ENCODE results near the gene ARID1B. TPM values are rescaled to one million over a fixed set of nuclear protein-coding genes. Genes with fewer than 3 reads are reported as not detected.

Gene ARID1B
- total and polyA plus RNA-seq, 8 donors = 16.2 to 68.0 (median 42.5) TPM

GRCh38 chr6:156748504-156748903, 28.7 kb upstream of the ARID1B start:
- FAIRE-seq (no peak), DNase-seq (no peak), ATAC-seq (no peak)
- Histone ChIP-seq H3K4me1 (peaks cover 0 to 4% (median 0%) of the 10 kb centered on the region in 3 donors), H3K27ac (no peak overlapping the region), H3K27me3 (no peaks in the 10 kb centered on the region), H3K9me3 (no peaks in the 10 kb centered on the region), H3K36me3 (no peaks in the 10 kb centered on the region), H3K4me3 (no peak overlapping the region)
- intact Hi-C loops (cut with DNase I) = no loop called here
- TF ChIP-seq CTCF (IDR thresholded peaks at IDR 0.05) = no peak
- WGBS, 2 donors = 97 to 98% methylated on average over 1 of the region's 1 CpG

- intact Hi-C loops (cut with DNase I) = no loop called here
Measured at GRCh38 chr6:156752666-156753301, 24.4 kb upstream of the ARID1B start.

GRCh38 chr6:156756630-156757610, 20.3 kb upstream of the ARID1B start:
- no peaks in the 10 kb centered on the region for H3K9me3 ChIP-seq
- intact Hi-C loops (cut with DNase I) = no loop called here
- ATAC-seq = no peak
- H3K27me3 ChIP-seq = no peaks in the 10 kb centered on the region
- no peak for TF ChIP-seq CTCF (IDR thresholded peaks at IDR 0.05)
- peaks cover 0 to 4% (median 0%) of the 10 kb centered on the region in 3 donors for H3K4me1 ChIP-seq
- FAIRE-seq = no peak
- H3K36me3 ChIP-seq = no peaks in the 10 kb centered on the region
- no peak overlapping the region for H3K27ac ChIP-seq
- no peak overlapping the region for H3K4me3 ChIP-seq
- 87 to 94% methylated on average over 8 of the region's 8 CpGs for WGBS, 2 donors
- DNase-seq = no peak

More at GRCh38 chr6:156752666-156753301, 24.4 kb upstream of the ARID1B start:
- DNase-seq (peak; percentile 46 to 80 (median 60)), ATAC-seq (peak; percentile 88 to 97 (median 96)), FAIRE-seq (no peak)
- no peaks in the 10 kb centered on the region for H3K36me3 ChIP-seq
- peak in 3 of 4 donors; percentile 29 to 40 (median 40) for TF ChIP-seq CTCF (IDR thresholded peaks at IDR 0.05)
- peaks cover 0 to 4% (median 0%) of the 10 kb centered on the region in 3 donors for H3K4me1 ChIP-seq
- no peaks in the 10 kb centered on the region for H3K9me3 ChIP-seq
- WGBS, 2 donors = 19 to 27% methylated on average over 10 of the region's 10 CpGs
- no peak overlapping the region for H3K4me3 ChIP-seq
- H3K27me3 ChIP-seq = no peaks in the 10 kb centered on the region
- peak overlapping the region in 1 of 4 donors; percentile 64 for H3K27ac ChIP-seq

GRCh38 chr6:156757849-156758248, 19.3 kb upstream of the ARID1B start:
- no peaks in the 10 kb centered on the region for H3K9me3 ChIP-seq
- H3K4me3 ChIP-seq = no peak overlapping the region
- H3K27ac ChIP-seq = no peak overlapping the region
- DNase-seq = no peak
- FAIRE-seq = no peak
- ATAC-seq = no peak
- TF ChIP-seq CTCF (IDR thresholded peaks at IDR 0.05) = no peak
- 66 to 78% methylated on average over 2 of the region's 2 CpGs for WGBS, 2 donors
- intact Hi-C loops (cut with DNase I) = no loop called here
- no peaks in the 10 kb centered on the region for H3K4me1 ChIP-seq
- no peaks in the 10 kb centered on the region for H3K27me3 ChIP-seq
- H3K36me3 ChIP-seq = no peaks in the 10 kb centered on the region

Measured in pancreas (tissue), 10 donors.